WTC11 (cell line): Measurements from ENCODE around the gene KLF13. TPM values are rescaled to one million over a fixed set of nuclear protein-coding genes. Genes with fewer than 3 reads are reported as not detected.
A peak's percentile ranks its signal among the peaks of the same experiment; 100 is the strongest.

ENCODE experiments used
- ATAC-seq: fragments of 200-7000 bp; cut with Tn5 transposase; 2 replicates; pipeline ENCODE4 v1.10.0; 2021; ENCODE audit warnings: mild to moderate bottlenecking, moderate library complexity
- CTCF ChIA-PET: fragments of 300-600 bp; sonication (Branson Sonifier 250); formaldehyde crosslinking; loops from one replicate; lab custom pipeline; 2021; ENCODE audit warnings: antibody characterized with exemption; lab: Charles Lee
- POLR2A ChIA-PET: fragments of 350-600 bp; sonication (Branson Sonifier 250); formaldehyde crosslinking; loops from one replicate; lab custom pipeline; 2021; ENCODE audit warnings: antibody characterized with exemption; lab: Charles Lee
- DNase-seq: peaks from one replicate; pipeline ENCODE4 v3.0.0; 2021; ENCODE audit warnings: low spot score
- H3K27ac Mint-ChIP-seq: 2 replicates; pipeline ENCODE4 v1.8.0; 2021; ENCODE audit warnings: mixed read lengths
- H3K27me3 Mint-ChIP-seq: 2 replicates; pipeline ENCODE4 v1.8.0; 2021; ENCODE audit warnings: low read depth, mild to moderate bottlenecking, moderate library complexity, mixed read lengths
- H3K36me3 Mint-ChIP-seq: 2 replicates; pipeline ENCODE4 v1.8.0; 2021; ENCODE audit warnings: mixed read lengths
- H3K4me1 Mint-ChIP-seq: 2 replicates; pipeline ENCODE4 v1.8.0; 2022; ENCODE audit warnings: mixed read lengths
- H3K4me3 Mint-ChIP-seq: 2 replicates; pipeline ENCODE4 v1.8.0; 2021; ENCODE audit warnings: mild to moderate bottlenecking, moderate library complexity, mixed read lengths
- H3K9me3 Mint-ChIP-seq: 2 replicates; pipeline ENCODE4 v1.8.0; 2021; ENCODE audit warnings: mixed read lengths
- ATF6 ChIP-seq: sonication (generic); formaldehyde crosslinking; IDR thresholded peaks from 2 replicates; pipeline ENCODE4 v1.8.1; 2023; ENCODE audit warnings: mild to moderate bottlenecking, missing genetic modification reagents
- FOXJ3 ChIP-seq: sonication (generic); formaldehyde crosslinking; IDR thresholded peaks from 2 replicates; pipeline ENCODE4 v1.9.0; 2021; ENCODE audit warnings: missing genetic modification reagents, mild to moderate bottlenecking, borderline replicate concordance
- MAX ChIP-seq: sonication (generic); formaldehyde crosslinking; IDR thresholded peaks from 2 replicates; pipeline ENCODE4 v1.8.0; 2022; ENCODE audit warnings: mild to moderate bottlenecking, missing genetic modification reagents
- NR1H2 ChIP-seq: sonication (generic); formaldehyde crosslinking; IDR thresholded peaks from 2 replicates; pipeline ENCODE4 v1.9.0; 2021; ENCODE audit warnings: mild to moderate bottlenecking, moderate library complexity, missing genetic modification reagents
- NR3C1 ChIP-seq: sonication (generic); formaldehyde crosslinking; conservative IDR thresholded peaks from 2 replicates; pipeline ENCODE4 v1.8.1; 2023; ENCODE audit warnings: low read depth, mild to moderate bottlenecking, missing genetic modification reagents
- USF1 ChIP-seq: sonication (generic); formaldehyde crosslinking; IDR thresholded peaks from 2 replicates; pipeline ENCODE4 v1.8.0; 2022; ENCODE audit warnings: mild to moderate bottlenecking, missing genetic modification reagents
- ZBTB21 ChIP-seq: sonication (generic); formaldehyde crosslinking; IDR thresholded peaks from 2 replicates; pipeline ENCODE4 v1.8.1; 2023; ENCODE audit warnings: mild to moderate bottlenecking, missing genetic modification reagents, borderline replicate concordance
- ZBTB43 ChIP-seq: sonication (generic); formaldehyde crosslinking; IDR thresholded peaks from 2 replicates; pipeline ENCODE4 v1.8.1; 2023; ENCODE audit warnings: mild to moderate bottlenecking, missing genetic modification reagents
- ZNF423 ChIP-seq: fragments of 250-450 bp; sonication (Bioruptor Pico); IDR thresholded peaks from 2 replicates; pipeline ENCODE4 v2.1.2; 2022; ENCODE audit warnings: mild to moderate bottlenecking, moderate library complexity
- ZNF512 ChIP-seq: sonication (generic); formaldehyde crosslinking; IDR thresholded peaks from 2 replicates; pipeline ENCODE4 v1.8.1; 2022; ENCODE audit warnings: missing genetic modification reagents, borderline replicate concordance
- total RNA-seq: library from RNA; stranded (reverse); gene quantifications from 3 replicates; pipeline ENCODE4 v1.2.3, GENCODE V29; 2021
- TF ChIP-seq, protein P1 (sequence below): sonication (generic); formaldehyde crosslinking; IDR thresholded peaks from 2 replicates; pipeline ENCODE4 v1.8.1; 2023; ENCODE audit warnings: mild to moderate bottlenecking, missing genetic modification reagents, moderate library complexity
- TF ChIP-seq, protein P2 (sequence below): fragments of 250-450 bp; sonication (Bioruptor Pico); IDR thresholded peaks from 2 replicates; pipeline ENCODE4 v1.9.0; 2021; ENCODE audit warnings: mild to moderate bottlenecking, borderline replicate concordance

KLF13 gene
- total RNA-seq, 1 experiment from 2014 or later = 38.1 TPM

DNA sequence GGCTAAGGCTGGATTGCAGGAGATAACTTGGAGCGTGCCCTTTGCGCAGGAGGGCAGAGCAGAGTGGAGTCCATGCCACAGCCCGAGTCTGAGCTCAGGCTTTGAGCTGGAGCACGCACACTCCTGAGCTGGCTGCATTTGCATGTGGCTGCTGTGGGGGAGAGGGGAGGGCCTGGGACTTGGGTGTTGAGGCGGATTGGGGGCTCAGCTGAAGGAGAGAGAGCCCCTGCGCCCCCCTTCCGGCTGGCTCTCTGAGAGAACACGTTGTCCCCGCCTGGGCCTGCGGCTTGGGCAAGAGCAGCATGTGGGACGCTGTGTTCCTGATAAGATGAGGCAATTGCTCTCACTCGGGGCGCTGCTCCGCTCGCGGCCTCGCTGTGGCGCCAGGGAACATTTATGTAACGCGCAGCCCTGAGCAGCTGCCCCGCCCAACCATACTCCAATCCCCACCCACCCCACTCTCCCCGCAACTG lies 39.1 kb downstream of the KLF13 start:
- H3K4me3 Mint-ChIP-seq = peak overlapping the region; percentile 41
- peaks cover 92% of the 10 kb centered on the region for H3K4me1 Mint-ChIP-seq
- H3K27me3 Mint-ChIP-seq = no peaks in the 10 kb centered on the region
- peak; percentile 78 for ATAC-seq
- ChIA-PET CTCF (interaction anchor here (0.6 to 3.9 kb wide), 33 partner anchors 8 to 664 kb away, joined by 3 to 66 read pairs (median 5); partner anchors contain the start of genes CHRNA7 and KLF13), POLR2A (interaction anchor here (1.0 to 2.0 kb wide), 3 partner anchors 39 to 69 kb away, joined by 3 to 5 read pairs (median 3); partner anchors contain the start of gene KLF13)
- H3K36me3 Mint-ChIP-seq = peaks cover 5% of the 10 kb centered on the region; the same call in 1 of the 2 replicates
- peak; percentile 78 for DNase-seq
- TF ChIP-seq MAX (CRISPR knock-in tag) = peak; percentile 44; the same call in 1 of the 2 replicates
- TF ChIP-seq USF1 (CRISPR knock-in tag) = no peak
- TF ChIP-seq, protein P1, sequence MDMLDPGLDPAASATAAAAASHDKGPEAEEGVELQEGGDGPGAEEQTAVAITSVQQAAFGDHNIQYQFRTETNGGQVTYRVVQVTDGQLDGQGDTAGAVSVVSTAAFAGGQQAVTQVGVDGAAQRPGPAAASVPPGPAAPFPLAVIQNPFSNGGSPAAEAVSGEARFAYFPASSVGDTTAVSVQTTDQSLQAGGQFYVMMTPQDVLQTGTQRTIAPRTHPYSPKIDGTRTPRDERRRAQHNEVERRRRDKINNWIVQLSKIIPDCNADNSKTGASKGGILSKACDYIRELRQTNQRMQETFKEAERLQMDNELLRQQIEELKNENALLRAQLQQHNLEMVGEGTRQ (CRISPR knock-in tag) = 0 out of 2 replicates have a peak, but pooled peaks have one; percentile 13
- no peak overlapping the region for H3K27ac Mint-ChIP-seq
- peaks cover 5% of the 10 kb centered on the region; the same call in 1 of the 2 replicates for H3K9me3 Mint-ChIP-seq

- ChIA-PET POLR2A (interaction anchor here (1.0 to 2.0 kb wide), 3 partner anchors 40 to 69 kb away, joined by 3 to 5 read pairs (median 3); partner anchors contain the start of gene KLF13), CTCF (interaction anchor here (0.6 to 3.9 kb wide), 36 partner anchors 9 to 664 kb away, joined by 3 to 66 read pairs (median 6); partner anchors contain the start of genes CHRNA7 and KLF13)
- DNase-seq (no peak), ATAC-seq (peak; percentile 11)
- Mint-ChIP-seq H3K27me3 (no peaks in the 10 kb centered on the region), H3K9me3 (peaks cover 5% of the 10 kb centered on the region; the same call in 1 of the 2 replicates), H3K27ac (peak overlapping the region; percentile 78), H3K4me3 (peak overlapping the region; percentile 39), H3K36me3 (peaks cover 5% of the 10 kb centered on the region; the same call in 1 of the 2 replicates), H3K4me1 (peaks cover 94% of the 10 kb centered on the region)
- TF ChIP-seq ZBTB21 = no peak
- peak; percentile 90 for TF ChIP-seq ZNF423
- no peak for TF ChIP-seq NR1H2 (CRISPR knock-in tag)
These were observed 39.6 kb downstream of the KLF13 start for GRCh38 chr15:31366169-31366734.

DNA sequence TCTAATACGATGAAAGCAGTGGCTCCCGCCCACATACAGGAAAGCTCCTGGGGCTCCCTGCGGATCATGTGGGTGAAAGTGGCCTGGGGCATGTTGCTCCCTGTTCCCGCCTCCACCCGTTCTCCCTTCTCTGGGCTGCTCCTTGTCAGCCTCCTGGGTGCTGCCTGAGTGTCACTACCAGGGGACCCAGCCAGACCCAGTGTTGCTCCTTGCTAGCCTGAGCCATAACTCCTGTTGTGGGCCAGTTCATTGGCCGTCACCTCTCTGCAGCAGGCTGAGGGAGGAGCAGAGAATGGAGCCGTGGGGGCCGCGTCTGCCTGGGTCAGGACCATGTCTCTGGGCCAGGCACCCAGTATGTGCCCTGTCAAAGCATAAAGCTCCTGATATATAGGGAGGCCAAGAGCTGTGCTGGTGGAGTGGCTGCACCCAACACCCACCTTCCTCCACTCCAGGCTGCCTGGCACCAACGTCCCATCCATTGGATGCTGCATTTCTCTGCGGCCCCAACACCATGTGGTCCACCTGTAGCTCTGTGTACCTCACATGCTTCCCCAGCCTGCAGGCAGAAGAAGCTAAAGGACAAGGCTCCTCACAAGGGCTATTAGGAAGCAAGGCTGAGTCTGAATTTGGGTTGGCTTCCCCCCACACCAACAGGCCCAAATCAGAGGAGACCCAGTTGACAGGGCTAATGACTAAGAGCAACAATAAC lies 40.5 kb downstream of the KLF13 start:
- ChIA-PET CTCF (interaction anchor here (0.8 to 3.9 kb wide), 16 partner anchors 10 to 120 kb away, joined by 3 to 66 read pairs (median 7); partner anchors contain the start of gene KLF13), POLR2A (no interaction called here)
- Mint-ChIP-seq H3K36me3 (peaks cover 5% of the 10 kb centered on the region; the same call in 1 of the 2 replicates), H3K27me3 (no peaks in the 10 kb centered on the region), H3K4me1 (peaks cover 93% of the 10 kb centered on the region), H3K27ac (peak overlapping the region; percentile 53; the same call in 1 of the 2 replicates), H3K9me3 (peaks cover 5% of the 10 kb centered on the region; the same call in 1 of the 2 replicates), H3K4me3 (no peak overlapping the region)
- ATAC-seq = no peak
- DNase-seq = no peak
- TF ChIP-seq, protein P2, sequence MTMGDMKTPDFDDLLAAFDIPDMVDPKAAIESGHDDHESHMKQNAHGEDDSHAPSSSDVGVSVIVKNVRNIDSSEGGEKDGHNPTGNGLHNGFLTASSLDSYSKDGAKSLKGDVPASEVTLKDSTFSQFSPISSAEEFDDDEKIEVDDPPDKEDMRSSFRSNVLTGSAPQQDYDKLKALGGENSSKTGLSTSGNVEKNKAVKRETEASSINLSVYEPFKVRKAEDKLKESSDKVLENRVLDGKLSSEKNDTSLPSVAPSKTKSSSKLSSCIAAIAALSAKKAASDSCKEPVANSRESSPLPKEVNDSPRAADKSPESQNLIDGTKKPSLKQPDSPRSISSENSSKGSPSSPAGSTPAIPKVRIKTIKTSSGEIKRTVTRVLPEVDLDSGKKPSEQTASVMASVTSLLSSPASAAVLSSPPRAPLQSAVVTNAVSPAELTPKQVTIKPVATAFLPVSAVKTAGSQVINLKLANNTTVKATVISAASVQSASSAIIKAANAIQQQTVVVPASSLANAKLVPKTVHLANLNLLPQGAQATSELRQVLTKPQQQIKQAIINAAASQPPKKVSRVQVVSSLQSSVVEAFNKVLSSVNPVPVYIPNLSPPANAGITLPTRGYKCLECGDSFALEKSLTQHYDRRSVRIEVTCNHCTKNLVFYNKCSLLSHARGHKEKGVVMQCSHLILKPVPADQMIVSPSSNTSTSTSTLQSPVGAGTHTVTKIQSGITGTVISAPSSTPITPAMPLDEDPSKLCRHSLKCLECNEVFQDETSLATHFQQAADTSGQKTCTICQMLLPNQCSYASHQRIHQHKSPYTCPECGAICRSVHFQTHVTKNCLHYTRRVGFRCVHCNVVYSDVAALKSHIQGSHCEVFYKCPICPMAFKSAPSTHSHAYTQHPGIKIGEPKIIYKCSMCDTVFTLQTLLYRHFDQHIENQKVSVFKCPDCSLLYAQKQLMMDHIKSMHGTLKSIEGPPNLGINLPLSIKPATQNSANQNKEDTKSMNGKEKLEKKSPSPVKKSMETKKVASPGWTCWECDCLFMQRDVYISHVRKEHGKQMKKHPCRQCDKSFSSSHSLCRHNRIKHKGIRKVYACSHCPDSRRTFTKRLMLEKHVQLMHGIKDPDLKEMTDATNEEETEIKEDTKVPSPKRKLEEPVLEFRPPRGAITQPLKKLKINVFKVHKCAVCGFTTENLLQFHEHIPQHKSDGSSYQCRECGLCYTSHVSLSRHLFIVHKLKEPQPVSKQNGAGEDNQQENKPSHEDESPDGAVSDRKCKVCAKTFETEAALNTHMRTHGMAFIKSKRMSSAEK (CRISPR knock-in tag) = no peak
- TF ChIP-seq ZNF512 (CRISPR knock-in tag) (no peak), NR3C1 (CRISPR knock-in tag) (no peak), ZBTB43 (CRISPR knock-in tag) (no peak), FOXJ3 (no peak), ZNF423 (no peak), ATF6 (CRISPR knock-in tag) (no peak)
